Vagina (tissue), 2 donors: Measurements from ENCODE around the gene SSR4.

Source experiments
- POLR2A ChIP-seq, 2 donors: fragments of 450-650 bp; IDR thresholded peaks; one replicate each; pipeline ENCODE4 v1.6.1; 2017; ENCODE audit warnings: antibody characterized with exemption in 2 of 2, mild to moderate bottlenecking in 2 of 2, moderate library complexity in 2 of 2
- POLR2AphosphoS5 ChIP-seq, 2 donors: sonication (generic); formaldehyde crosslinking; IDR thresholded peaks; one replicate each; pipeline ENCODE4 v1.9.0; 2017; ENCODE audit warnings: antibody characterized with exemption in 2 of 2, mild to moderate bottlenecking in 2 of 2, low read depth in 1 of 2; ENCODE audit not compliant: insufficient read depth in 1 of 2
- TF ChIP-seq, protein P1 (sequence below), 3 experiments: fragments of 450-650 bp in 2 of 3; fragments of 200-600 bp in 1 of 3; sonication (generic) in 1 of 3; IDR thresholded peaks; one replicate each; pipeline ENCODE4 v1.5.1; 2017 to 2019; ENCODE audit warnings: antibody characterized with exemption in 3 of 3, mild to moderate bottlenecking in 2 of 3, moderate library complexity in 2 of 3

DNA sequence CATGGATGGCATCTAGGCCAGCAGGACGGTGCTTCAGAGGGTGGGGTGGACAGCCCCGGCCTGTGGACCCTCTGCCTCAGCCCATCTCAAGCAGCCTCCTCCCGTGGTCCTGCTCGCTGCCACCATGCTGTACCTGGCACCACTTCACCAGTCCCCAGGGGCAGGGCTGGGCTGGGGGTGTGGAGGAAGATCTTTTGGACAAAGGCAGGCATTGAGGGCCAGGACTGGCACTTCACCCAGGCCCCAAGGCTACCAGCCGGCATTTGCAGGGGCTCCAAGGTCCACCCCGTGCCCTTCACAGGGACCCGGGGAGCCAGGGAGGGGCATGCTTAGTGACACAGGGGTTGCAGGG is 29.7 kb upstream of the SSR4 start:
- TF ChIP-seq, protein P1, sequence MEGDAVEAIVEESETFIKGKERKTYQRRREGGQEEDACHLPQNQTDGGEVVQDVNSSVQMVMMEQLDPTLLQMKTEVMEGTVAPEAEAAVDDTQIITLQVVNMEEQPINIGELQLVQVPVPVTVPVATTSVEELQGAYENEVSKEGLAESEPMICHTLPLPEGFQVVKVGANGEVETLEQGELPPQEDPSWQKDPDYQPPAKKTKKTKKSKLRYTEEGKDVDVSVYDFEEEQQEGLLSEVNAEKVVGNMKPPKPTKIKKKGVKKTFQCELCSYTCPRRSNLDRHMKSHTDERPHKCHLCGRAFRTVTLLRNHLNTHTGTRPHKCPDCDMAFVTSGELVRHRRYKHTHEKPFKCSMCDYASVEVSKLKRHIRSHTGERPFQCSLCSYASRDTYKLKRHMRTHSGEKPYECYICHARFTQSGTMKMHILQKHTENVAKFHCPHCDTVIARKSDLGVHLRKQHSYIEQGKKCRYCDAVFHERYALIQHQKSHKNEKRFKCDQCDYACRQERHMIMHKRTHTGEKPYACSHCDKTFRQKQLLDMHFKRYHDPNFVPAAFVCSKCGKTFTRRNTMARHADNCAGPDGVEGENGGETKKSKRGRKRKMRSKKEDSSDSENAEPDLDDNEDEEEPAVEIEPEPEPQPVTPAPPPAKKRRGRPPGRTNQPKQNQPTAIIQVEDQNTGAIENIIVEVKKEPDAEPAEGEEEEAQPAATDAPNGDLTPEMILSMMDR (IDR thresholded peaks at IDR 0.05), result no peak
- TF ChIP-seq POLR2A (IDR thresholded peaks at IDR 0.05), result no peak
- no peak for TF ChIP-seq POLR2AphosphoS5 (IDR thresholded peaks at IDR 0.05; ENCODE audit: insufficient read depth in 1 of 2, low read depth in 1 of 2)
